Common myeloid progenitor, CD34-positive (primary cell): ENCODE results near the gene ABCF3.
"Not testable (repeated sequence)": the region's sequence is repeated elsewhere in the genome, so short reads cannot be mapped to it uniquely, and the experiment has no call there.

ENCODE experiments used
- CTCF ChIA-PET: fragments of 350-600 bp; sonication (Branson Sonifier 250); formaldehyde crosslinking; loops from one replicate; lab custom pipeline; 2021; ENCODE audit warnings: antibody characterized with exemption; lab: Charles Lee
- POLR2A ChIA-PET: fragments of 350-600 bp; sonication (Branson Sonifier 250); formaldehyde crosslinking; loops from one replicate; lab custom pipeline; 2021; ENCODE audit warnings: antibody characterized with exemption; lab: Charles Lee
- DNase-seq, 3 donors: peaks; one replicate each; pipeline versions ENCODE4 v3.0.0 to v3.0.0-alpha.2; 2013
- H3K27ac ChIP-seq, 2 experiments: 1 replicate in 1 of 2; 2 replicates in 1 of 2; pipeline ENCODE4 v1.7.0; 2013; ENCODE audit warnings: inconsistent platforms in 2 of 2, low read length in 2 of 2, mild to moderate bottlenecking in 2 of 2, low read depth in 1 of 2, moderate library complexity in 1 of 2; ENCODE audit not compliant: severe bottlenecking in 2 of 2, insufficient read depth in 1 of 2, poor library complexity in 1 of 2
- H3K27me3 ChIP-seq, 5 experiments: replicated peaks in 2 of 5; 1 replicate in 3 of 5; 2 replicates in 2 of 5; pipeline versions ENCODE4 v1.6.1 to v1.7.0; 2013; ENCODE audit warnings: low read length in 4 of 5, mild to moderate bottlenecking in 2 of 5, moderate library complexity in 2 of 5, inconsistent platforms in 1 of 5; ENCODE audit not compliant: insufficient read depth in 5 of 5, control insufficient read depth in 4 of 5
- H3K36me3 ChIP-seq, 4 experiments: 1 replicate in 2 of 4; 2 replicates in 2 of 4; pipeline versions ENCODE4 v1.6.1 to v1.7.0; 2013; ENCODE audit warnings: low read length in 3 of 4, control low read depth in 1 of 4, mild to moderate bottlenecking in 1 of 4; ENCODE audit not compliant: control insufficient read depth in 4 of 4, insufficient read depth in 4 of 4
- H3K4me1 ChIP-seq, 4 experiments: 1 replicate in 3 of 4; 2 replicates in 1 of 4; pipeline versions ENCODE4 v1.6.1 to v1.7.1; 2013; ENCODE audit warnings: low read length in 3 of 4, mild to moderate bottlenecking in 3 of 4, control low read depth in 1 of 4, inconsistent platforms in 1 of 4, moderate library complexity in 1 of 4; ENCODE audit not compliant: control insufficient read depth in 4 of 4, insufficient read depth in 4 of 4; ENCODE audit errors: control extremely low read depth in 1 of 4
- H3K4me3 ChIP-seq, 7 experiments: 1 replicate in 4 of 7; 2 replicates in 3 of 7; pipeline versions ENCODE4 v1.5.1 to v1.7.0; 2013; ENCODE audit warnings: mild to moderate bottlenecking in 7 of 7, low read length in 6 of 7, moderate library complexity in 6 of 7, inconsistent platforms in 2 of 7, low read depth in 2 of 7, control low read depth in 1 of 7; ENCODE audit not compliant: insufficient read depth in 4 of 7, control insufficient read depth in 1 of 7; ENCODE audit errors: extremely low read depth in 1 of 7
- H3K9me3 ChIP-seq, 5 experiments: 1 replicate in 4 of 5; 2 replicates in 1 of 5; pipeline versions ENCODE4 v1.6.1 to v1.7.1; 2013; ENCODE audit warnings: low read length in 4 of 5, mild to moderate bottlenecking in 2 of 5, inconsistent platforms in 1 of 5, low read depth in 1 of 5, moderate library complexity in 1 of 5; ENCODE audit not compliant: control insufficient read depth in 4 of 5, insufficient read depth in 2 of 5; ENCODE audit errors: control extremely low read depth in 1 of 5
- WGBS: methylation state at CpG from one replicate; pipeline ENCODE4 v1.1.5; 2013; ENCODE audit not compliant: insufficient coverage; 5-methylcytosine and 5-hydroxymethylcytosine counted together

Gene ABCF3

DNA sequence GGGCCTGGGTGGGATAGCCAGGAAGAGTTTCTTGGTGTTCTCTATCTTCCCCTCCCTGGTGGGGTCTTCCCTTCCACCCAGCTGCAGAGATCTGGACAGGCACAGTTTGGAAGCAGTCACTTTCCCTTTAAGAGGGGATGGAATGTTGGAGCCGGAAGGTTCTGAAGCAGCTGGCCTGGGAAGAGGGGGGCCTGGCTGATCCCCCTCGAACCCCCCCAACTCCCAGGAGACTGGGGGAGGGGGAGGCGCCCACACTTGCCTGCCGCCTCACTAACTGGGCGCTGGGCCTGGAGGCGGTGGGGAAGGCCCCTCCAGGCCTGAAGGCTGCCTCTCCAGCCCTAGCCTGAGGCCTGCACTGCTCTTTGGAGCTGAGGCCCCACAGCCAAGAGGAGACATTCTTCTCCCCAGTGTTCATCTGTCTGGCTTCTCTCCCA, 29.5 kb upstream of the ABCF3 start:
- POLR2A ChIA-PET = no interaction called here
- H3K27me3 ChIP-seq = no peaks in the 10 kb centered on the region
- H3K4me1 ChIP-seq = peaks cover 6 to 39% (median 28%) of the 10 kb centered on the region in 4 experiments
- peak overlapping the region in 1 of 2 experiments; percentile 77 for H3K27ac ChIP-seq
- WGBS = 0% methylated on average over 4 of the region's 6 CpGs
- peaks cover 0 to under 1% (median 0%) of the 10 kb centered on the region in 4 experiments for H3K36me3 ChIP-seq
- no peak for DNase-seq
- peak overlapping the region; percentile 52 to 95 (median 76) for H3K4me3 ChIP-seq
- CTCF ChIA-PET = interaction anchor here (2.0 to 2.2 kb wide), 2 partner anchors 12 to 135 kb away, joined by 5 to 6 read pairs; no protein-coding TSS in a partner anchor
- no peaks in the 10 kb centered on the region for H3K9me3 ChIP-seq

DNA sequence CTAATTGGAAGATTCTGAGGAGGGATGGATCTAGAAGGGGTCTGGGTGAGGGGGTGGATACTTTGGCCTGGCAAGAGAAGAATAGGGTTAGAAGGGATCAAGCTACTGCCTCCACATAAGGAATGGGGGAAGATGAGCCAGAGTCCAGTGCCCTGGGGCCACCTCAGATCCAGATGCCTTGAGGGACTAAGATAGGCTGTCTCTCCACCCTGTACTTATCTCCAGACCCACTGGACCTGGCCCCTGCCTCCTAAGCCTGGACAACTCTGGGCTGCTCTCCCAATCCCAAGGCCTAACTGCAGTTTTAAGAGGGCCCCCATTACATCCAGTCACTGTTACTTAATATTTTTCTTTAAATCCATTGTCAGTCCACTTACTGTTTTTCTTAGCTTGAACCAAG, 28.8 kb upstream of the ABCF3 start:
- CTCF ChIA-PET = interaction anchor here (2.0 to 2.2 kb wide), 2 partner anchors 13 to 134 kb away, joined by 5 to 6 read pairs; no protein-coding TSS in a partner anchor
- Histone ChIP-seq H3K27me3 (no peaks in the 10 kb centered on the region), H3K4me1 (peaks cover 6 to 39% (median 28%) of the 10 kb centered on the region in 4 experiments), H3K9me3 (no peaks in the 10 kb centered on the region), H3K36me3 (peaks cover 0 to 3% (median 0%) of the 10 kb centered on the region in 4 experiments), H3K4me3 (peak overlapping the region in 5 of 7 experiments; percentile 70 to 95 (median 84)), H3K27ac (peak overlapping the region in 1 of 2 experiments; percentile 77)
- POLR2A ChIA-PET = no interaction called here
- no peak for DNase-seq

DNA sequence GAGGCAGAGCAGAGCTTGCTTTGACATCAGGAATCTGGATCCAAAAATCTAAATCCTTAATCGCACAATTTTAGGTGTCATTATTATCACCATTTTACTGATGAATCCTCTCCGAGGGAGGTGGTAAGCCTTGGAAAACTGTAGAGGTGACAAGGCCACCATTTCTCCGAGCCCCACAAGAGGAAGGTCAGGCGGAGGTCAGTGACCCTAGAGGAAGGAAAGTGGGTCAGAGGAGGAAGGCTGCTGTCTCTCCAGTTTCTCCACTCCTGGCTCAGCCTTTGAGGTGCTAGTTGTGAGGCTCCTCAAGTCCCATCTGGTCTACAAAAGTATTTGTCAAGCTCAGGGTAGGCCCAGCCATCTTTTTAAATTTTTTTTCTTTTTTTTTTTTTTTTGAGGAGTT, 27.6 kb upstream of the ABCF3 start:
- H3K4me3 ChIP-seq = no peak overlapping the region
- H3K27ac ChIP-seq = no peak overlapping the region

DNA sequence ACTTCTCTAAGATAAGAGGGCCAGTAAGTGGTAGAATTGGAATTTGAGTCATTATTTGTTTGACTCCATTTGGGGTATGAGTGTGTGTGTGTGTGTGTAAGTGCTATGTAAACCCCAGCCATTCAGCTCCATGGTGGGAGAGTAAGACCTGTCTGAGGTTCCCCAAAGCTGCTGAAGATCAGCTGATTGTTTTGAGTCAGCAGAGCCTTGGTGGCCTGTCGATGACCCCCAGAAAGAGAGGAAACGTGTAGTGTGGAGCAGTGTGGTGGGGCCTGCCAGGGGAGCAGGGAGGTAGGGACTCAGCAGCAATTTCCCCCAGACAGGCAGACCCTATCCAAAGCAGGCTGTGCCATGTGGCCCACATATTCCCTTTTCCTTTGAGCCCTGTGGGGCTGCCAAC, 25.5 kb upstream of the ABCF3 start:
- no peaks in the 10 kb centered on the region for H3K27me3 ChIP-seq
- no peaks in the 10 kb centered on the region for H3K9me3 ChIP-seq
- H3K4me3 ChIP-seq = no peak overlapping the region
- H3K36me3 ChIP-seq = peaks cover 6 to 28% (median 16%) of the 10 kb centered on the region in 4 experiments
- 50% methylated on average over 2 of the region's 2 CpGs for WGBS
- no peak overlapping the region for H3K27ac ChIP-seq
- ChIA-PET POLR2A (no interaction called here), CTCF (interaction anchor here (0.7 to 1.9 kb wide), 3 partner anchors 9 to 14 kb away, joined by 3 to 9 read pairs (median 4); no protein-coding TSS in a partner anchor)
- DNase-seq = peak in 1 of 3 donors; percentile 35
- peaks cover 6 to 35% (median 28%) of the 10 kb centered on the region in 4 experiments for H3K4me1 ChIP-seq

More for the DNA sequence above, 27.6 kb upstream of the ABCF3 start:
- no peaks in the 10 kb centered on the region for H3K27me3 ChIP-seq
- DNase-seq = no peak
- CTCF ChIA-PET = no interaction called here
- 100% methylated on average over 1 of the region's 4 CpGs for WGBS
- H3K36me3 ChIP-seq = peaks cover 0 to 8% (median 0%) of the 10 kb centered on the region in 4 experiments
- H3K9me3 ChIP-seq = no peaks in the 10 kb centered on the region
- POLR2A ChIA-PET = no interaction called here
- H3K4me1 ChIP-seq = peaks cover 6 to 39% (median 28%) of the 10 kb centered on the region in 4 experiments

DNA sequence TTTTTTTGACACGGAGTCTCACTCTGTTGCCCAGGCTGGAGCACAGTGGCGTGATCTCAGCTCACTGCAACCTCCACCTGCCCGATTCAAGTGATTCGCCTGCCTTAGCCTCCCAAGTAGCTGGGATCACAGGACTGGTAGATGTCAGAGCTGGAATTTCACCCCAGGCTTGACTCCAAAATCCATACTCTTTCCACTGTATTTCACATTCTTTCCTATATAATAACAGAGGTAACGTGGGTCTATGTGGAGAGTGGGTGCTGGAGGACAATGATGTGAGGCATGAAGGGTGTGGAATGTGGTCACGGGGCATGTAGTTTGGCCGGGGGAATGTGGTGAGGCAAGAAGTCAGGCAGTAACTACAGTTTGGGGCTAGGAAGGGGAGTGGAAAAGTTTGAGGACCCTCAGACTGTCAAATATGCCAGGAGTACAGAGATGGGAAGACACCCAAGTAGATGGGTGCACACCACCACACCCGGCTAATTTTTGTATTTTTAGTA, 23.4 kb upstream of the ABCF3 start:
- H3K27ac ChIP-seq, H3K27me3 ChIP-seq, DNase-seq, H3K9me3 ChIP-seq, H3K4me3 ChIP-seq, POLR2A ChIA-PET: not testable (repeated sequence)
- CTCF ChIA-PET = interaction anchor here (1.3 kb wide), 1 partner anchor 11 kb away, joined by 4 read pairs; no protein-coding TSS in a partner anchor
- H3K4me1 ChIP-seq = peaks cover 0 to 14% (median 9%) of the 10 kb centered on the region in 4 experiments
- H3K36me3 ChIP-seq = peaks cover 18 to 50% (median 37%) of the 10 kb centered on the region in 4 experiments
- WGBS = 80% methylated on average over 2 of the region's 8 CpGs

DNA sequence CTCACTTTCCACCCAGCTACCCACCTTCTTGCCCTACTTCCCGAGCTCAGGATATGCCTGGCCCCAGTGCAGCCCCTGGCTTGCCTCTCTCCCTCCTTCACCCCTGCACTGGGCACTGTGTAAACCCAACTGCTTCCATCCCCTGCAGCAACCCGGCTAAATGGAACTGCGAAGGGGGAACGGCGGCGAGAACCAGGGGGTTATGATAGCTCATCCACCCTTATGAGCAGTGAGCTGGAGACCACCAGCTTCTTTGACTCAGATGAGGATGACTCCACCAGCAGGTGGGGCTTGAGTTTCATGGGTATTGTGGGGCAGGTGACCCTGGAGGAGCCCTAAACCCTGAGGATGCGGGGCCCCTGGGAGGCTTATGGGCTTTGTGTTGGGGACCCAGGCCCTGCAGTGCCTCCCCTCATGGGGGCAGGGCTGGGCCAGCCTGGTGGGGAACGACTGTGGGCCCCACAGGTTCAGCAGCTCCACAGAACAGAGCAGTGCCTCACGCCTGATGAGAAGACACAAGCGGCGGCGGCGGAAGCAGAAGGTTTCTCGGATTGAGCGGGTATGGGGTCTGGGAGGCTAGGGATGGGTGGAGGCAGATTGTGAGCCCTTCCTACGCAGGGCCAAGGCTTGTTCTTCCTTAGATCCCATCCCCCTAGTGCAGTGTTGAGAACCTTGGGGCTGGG, 21.2 kb upstream of the ABCF3 start:
- ChIA-PET CTCF (interaction anchor here (0.7 to 1.0 kb wide), 3 partner anchors 9 to 79 kb away, joined by 3 to 4 read pairs (median 3); no protein-coding TSS in a partner anchor), POLR2A (no interaction called here)
- peaks cover 25 to 71% (median 50%) of the 10 kb centered on the region in 4 experiments for H3K36me3 ChIP-seq
- H3K4me3 ChIP-seq = no peak overlapping the region
- WGBS = 96% methylated on average over 14 of the region's 16 CpGs
- peaks cover 0 to 4% (median 0%) of the 10 kb centered on the region in 4 experiments for H3K4me1 ChIP-seq
- no peaks in the 10 kb centered on the region for H3K9me3 ChIP-seq
- H3K27me3 ChIP-seq = no peaks in the 10 kb centered on the region
- no peak for DNase-seq
- H3K27ac ChIP-seq = no peak overlapping the region

DNA sequence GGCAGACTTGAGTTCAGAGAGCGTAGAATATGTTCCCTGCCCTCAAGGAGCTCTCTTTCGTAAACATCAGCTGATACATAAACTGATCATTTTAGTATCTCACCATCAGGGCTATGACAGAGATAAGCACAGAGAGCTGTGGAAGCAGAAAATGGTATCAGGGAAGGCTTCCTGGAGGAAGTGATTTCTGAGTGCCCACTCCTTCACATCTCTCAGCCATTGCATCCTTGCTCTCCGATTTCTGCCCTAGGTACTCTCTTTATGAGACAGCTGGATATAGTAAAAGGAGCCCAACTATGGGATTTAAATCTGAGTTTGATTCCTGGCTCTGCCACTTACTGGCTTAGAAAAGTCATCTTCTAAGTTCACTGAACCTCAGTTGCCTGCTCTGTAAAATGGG, 20.5 kb upstream of the ABCF3 start:
- no peak for DNase-seq
- peaks cover 0 to 3% (median 0%) of the 10 kb centered on the region in 4 experiments for H3K4me1 ChIP-seq
- peaks cover 25 to 79% (median 54%) of the 10 kb centered on the region in 4 experiments for H3K36me3 ChIP-seq
- no peak overlapping the region for H3K4me3 ChIP-seq
- no peak overlapping the region for H3K27ac ChIP-seq
- H3K27me3 ChIP-seq = no peaks in the 10 kb centered on the region
- ChIA-PET CTCF (no interaction called here), POLR2A (no interaction called here)
- no CpG with 5 or more reads among the region's 3 CpGs for WGBS
- no peaks in the 10 kb centered on the region for H3K9me3 ChIP-seq
